GM21447 (cell line): ENCODE results near the gene TRMO.

Experiments
- ATAC-seq: cut with Tn5 transposase; IDR thresholded peaks from one replicate; pipeline ENCODE4 v1.9.1; 2021; ENCODE audit not compliant: unreplicated experiment

Gene TRMO

DNA sequence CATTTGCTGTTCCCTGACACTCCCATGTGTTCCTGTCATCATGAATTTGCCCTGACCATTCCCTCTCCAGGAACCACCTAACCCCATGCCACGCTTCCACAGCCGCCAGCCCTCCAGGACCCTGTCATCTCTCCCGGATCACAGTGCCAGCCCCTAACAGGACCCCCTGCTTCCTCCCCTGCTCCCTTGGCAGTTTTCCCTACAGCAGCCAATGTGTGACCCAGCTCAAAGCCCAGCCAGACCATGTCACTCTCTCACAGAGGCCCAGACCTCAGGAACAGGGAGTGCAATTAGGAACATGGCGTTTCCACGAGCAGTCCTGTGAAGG lies 61.2 kb downstream of the TRMO start:
- no peak for ATAC-seq

DNA sequence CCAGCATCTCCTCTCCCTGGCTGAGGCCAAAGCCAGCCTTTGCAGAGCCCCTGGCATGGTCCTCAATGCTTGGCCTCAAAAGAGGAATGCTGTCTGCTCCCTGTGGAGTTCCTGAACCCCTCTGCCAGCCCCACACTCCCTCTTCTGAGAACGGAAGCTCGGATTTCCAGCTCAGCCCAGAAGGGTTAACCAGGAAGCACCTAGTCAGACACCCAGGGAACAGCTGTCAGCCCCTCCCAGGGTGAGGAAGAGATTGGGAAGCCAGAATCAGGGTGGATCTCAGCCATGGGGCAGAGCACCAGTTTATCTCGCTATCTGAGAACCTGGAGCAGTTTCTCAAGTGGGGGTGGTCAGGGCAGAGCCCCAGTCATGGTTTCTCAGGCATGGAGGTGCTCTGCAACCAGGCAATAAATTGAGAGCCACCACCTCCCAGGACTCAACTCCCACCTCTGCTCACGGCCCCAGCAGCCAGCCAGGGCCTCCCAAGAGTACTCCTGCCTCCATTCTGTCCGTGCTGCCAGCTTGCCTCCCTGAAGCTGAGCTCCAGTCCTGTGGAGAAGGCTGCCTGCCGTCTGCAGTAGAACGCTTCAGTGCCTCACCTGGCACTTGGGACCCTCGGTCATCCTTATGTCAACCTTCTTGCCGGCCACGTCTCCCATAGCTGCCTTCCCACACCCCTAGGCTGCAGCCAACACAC lies 61.7 kb downstream of the TRMO start:
- no peak for ATAC-seq

GRCh38 chr9:97859346-97859745 lies 63.0 kb downstream of the TRMO start:
- no peak for ATAC-seq

- no peak for ATAC-seq
These were observed 63.5 kb downstream of the TRMO start for GRCh38 chr9:97858826-97859225.

- no peak for ATAC-seq
These were observed 63.9 kb downstream of the TRMO start for GRCh38 chr9:97858393-97858713.

DNA sequence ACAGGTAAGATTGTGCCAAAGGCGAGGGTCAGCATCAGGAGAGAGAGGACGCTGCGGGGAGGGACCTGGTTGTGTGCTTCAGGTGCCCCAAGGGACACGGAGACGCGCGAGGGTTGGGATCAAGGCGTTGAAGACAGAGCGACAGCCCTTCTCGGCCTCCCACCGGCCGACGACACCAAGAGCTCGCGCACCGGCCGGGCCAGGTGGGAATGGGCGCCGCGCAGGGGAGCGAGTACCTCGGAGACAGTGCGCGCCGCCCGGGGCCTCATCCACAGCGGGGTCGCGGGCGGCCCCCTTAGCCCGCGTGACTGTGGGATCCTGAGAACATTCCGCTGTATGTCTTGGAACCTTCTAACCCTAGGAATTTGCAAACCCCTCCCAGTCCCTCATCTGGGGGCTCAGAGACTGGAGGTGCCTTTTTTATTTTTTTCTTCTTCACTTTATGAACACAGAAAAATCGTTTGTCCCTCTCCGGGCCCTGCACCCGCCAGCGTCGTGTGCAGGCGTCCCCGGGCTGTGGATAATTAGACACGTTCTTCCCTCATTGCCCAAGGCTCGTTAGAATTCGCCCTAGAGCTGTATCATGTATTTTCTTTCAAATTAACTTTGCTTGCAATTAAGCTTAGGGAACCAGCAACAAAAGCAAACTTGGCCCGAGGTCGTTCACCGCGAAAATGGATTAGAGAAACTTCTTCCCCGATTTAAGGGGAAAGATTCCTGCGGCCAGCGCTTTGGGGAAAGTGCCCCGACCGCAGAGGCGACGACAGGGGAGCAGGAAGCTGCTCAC lies 64.5 kb downstream of the TRMO start:
- ATAC-seq, result no peak

- no peak for ATAC-seq
These were observed 65.3 kb downstream of the TRMO start for GRCh38 chr9:97856857-97857605.

GRCh38 chr9:97855899-97856298 lies 66.4 kb downstream of the TRMO start:
- ATAC-seq, result no peak

- ATAC-seq, result no peak
These were observed 66.8 kb downstream of the TRMO start for GRCh38 chr9:97855486-97855875.

DNA sequence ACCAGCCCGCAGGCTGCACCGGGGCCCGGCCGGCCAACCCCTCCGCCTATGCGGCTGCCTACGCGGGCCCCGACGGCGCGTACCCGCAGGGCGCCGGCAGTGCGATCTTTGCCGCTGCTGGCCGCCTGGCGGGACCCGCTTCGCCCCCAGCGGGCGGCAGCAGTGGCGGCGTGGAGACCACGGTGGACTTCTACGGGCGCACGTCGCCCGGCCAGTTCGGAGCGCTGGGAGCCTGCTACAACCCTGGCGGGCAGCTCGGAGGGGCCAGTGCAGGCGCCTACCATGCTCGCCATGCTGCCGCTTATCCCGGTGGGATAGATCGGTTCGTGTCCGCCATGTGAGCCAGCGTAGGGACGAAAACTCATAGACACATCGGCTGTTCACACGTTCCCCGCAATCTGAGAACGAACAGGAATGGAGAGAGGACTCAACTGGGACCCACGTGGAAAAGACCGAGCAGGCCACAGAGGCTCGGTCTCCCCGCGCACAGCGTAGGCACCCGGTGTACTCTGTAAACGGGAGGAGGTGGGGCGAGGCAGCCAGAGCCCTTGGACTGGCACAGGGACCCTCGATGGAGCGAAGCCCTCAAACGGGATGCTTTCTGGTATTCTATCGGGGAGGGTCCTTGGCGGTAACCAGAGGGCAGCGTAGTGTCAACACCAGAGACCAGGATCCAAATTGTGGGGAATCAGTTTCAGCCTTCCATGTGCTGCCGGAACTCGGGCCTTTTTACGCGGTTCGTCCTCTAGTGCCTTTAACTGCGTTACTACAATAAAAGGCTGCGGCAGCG lies 67.4 kb downstream of the TRMO start:
- ATAC-seq, result no peak
